ENCODE results near the gene CCDC9B.

CCDC9B gene

GRCh38 chr15:40293006-40293405 is 47.7 kb downstream of the CCDC9B start:
- H3K4me2 ChIP-seq (ENCODE audit: low read depth, low read length), result no peak overlapping the region
- H3K9me3 ChIP-seq (replicated peaks; ENCODE audit: insufficient read depth, low read length), result no peaks in the 10 kb centered on the region

GRCh38 chr15:40292246-40292645 is 48.5 kb downstream of the CCDC9B start:
- Histone ChIP-seq H3K27ac (ENCODE audit: low read length) (no peak overlapping the region), H3K79me2 (ENCODE audit: low read length) (no peaks in the 10 kb centered on the region), H3K27me3 (replicated peaks; ENCODE audit: insufficient read depth, low read length) (peaks cover 33% of the 10 kb centered on the region; the same call in 1 of the 2 replicates), H3K4me3 (ENCODE audit: low read length) (no peak overlapping the region), H3K4me1 (ENCODE audit: low read length) (no peaks in the 10 kb centered on the region), H4K20me1 (ENCODE audit: insufficient read depth, low read length) (no peaks in the 10 kb centered on the region), H3K9ac (ENCODE audit: low read length) (no peak overlapping the region), H2AFZ (ENCODE audit: low read length) (no peak overlapping the region), H3K9me2 (replicated peaks; ENCODE audit: insufficient read depth, low read length) (no peaks in the 10 kb centered on the region), H3K4me2 (ENCODE audit: low read depth, low read length) (no peak overlapping the region), H3K36me3 (replicated peaks; ENCODE audit: insufficient read depth, low read length) (no peaks in the 10 kb centered on the region), H3K9me3 (replicated peaks; ENCODE audit: insufficient read depth, low read length) (no peaks in the 10 kb centered on the region), H3F3A (ENCODE audit: insufficient read depth, low read length) (no peaks in the 10 kb centered on the region)
- DNase-seq, result no peak
- TF ChIP-seq CTCF (IDR thresholded peaks at IDR 0.05; ENCODE audit: low read length), result no peak
- no peak for TF ChIP-seq EZH2 (optimal IDR thresholded peaks at IDR 0.05; ENCODE audit: low read depth, low read length)

More at GRCh38 chr15:40293006-40293405, 47.7 kb downstream of the CCDC9B start:
- Histone ChIP-seq H3K36me3 (replicated peaks; ENCODE audit: insufficient read depth, low read length) (no peaks in the 10 kb centered on the region), H3K4me1 (ENCODE audit: low read length) (no peaks in the 10 kb centered on the region), H3K4me3 (ENCODE audit: low read length) (no peak overlapping the region), H3K27ac (ENCODE audit: low read length) (no peak overlapping the region), H3K9me2 (replicated peaks; ENCODE audit: insufficient read depth, low read length) (no peaks in the 10 kb centered on the region), H2AFZ (ENCODE audit: low read length) (no peak overlapping the region), H3K27me3 (replicated peaks; ENCODE audit: insufficient read depth, low read length) (peaks cover 33% of the 10 kb centered on the region; the same call in 1 of the 2 replicates), H3K79me2 (ENCODE audit: low read length) (no peaks in the 10 kb centered on the region), H3K9ac (ENCODE audit: low read length) (no peak overlapping the region), H3F3A (ENCODE audit: insufficient read depth, low read length) (no peaks in the 10 kb centered on the region), H4K20me1 (ENCODE audit: insufficient read depth, low read length) (no peaks in the 10 kb centered on the region)
- DNase-seq, result no peak
- TF ChIP-seq CTCF (IDR thresholded peaks at IDR 0.05; ENCODE audit: low read length) (no peak), EZH2phosphoT487 (IDR thresholded peaks at IDR 0.05; ENCODE audit: low read length) (no peak), EZH2 (optimal IDR thresholded peaks at IDR 0.05; ENCODE audit: low read depth, low read length) (no peak)

GRCh38 chr15:40290918-40291574 is 49.7 kb downstream of the CCDC9B start:
- Histone ChIP-seq H4K20me1 (ENCODE audit: insufficient read depth, low read length) (no peaks in the 10 kb centered on the region), H3K27ac (ENCODE audit: low read length) (no peak overlapping the region), H3K27me3 (replicated peaks; ENCODE audit: insufficient read depth, low read length) (peaks cover 26% of the 10 kb centered on the region; the same call in 1 of the 2 replicates), H3K36me3 (replicated peaks; ENCODE audit: insufficient read depth, low read length) (no peaks in the 10 kb centered on the region), H3F3A (ENCODE audit: insufficient read depth, low read length) (no peaks in the 10 kb centered on the region), H3K9me2 (replicated peaks; ENCODE audit: insufficient read depth, low read length) (no peaks in the 10 kb centered on the region), H3K4me1 (ENCODE audit: low read length) (no peaks in the 10 kb centered on the region), H3K4me3 (ENCODE audit: low read length) (no peak overlapping the region), H3K79me2 (ENCODE audit: low read length) (no peaks in the 10 kb centered on the region), H2AFZ (ENCODE audit: low read length) (no peak overlapping the region), H3K9ac (ENCODE audit: low read length) (no peak overlapping the region), H3K4me2 (ENCODE audit: low read depth, low read length) (no peak overlapping the region), H3K9me3 (replicated peaks; ENCODE audit: insufficient read depth, low read length) (no peaks in the 10 kb centered on the region)
- no peak for DNase-seq
- TF ChIP-seq EZH2 (optimal IDR thresholded peaks at IDR 0.05; ENCODE audit: low read depth, low read length) (no peak), EZH2phosphoT487 (IDR thresholded peaks at IDR 0.05; ENCODE audit: low read length) (no peak), CTCF (IDR thresholded peaks at IDR 0.05; ENCODE audit: low read length) (no peak)
